GM08714 (cell line): ENCODE data around the gene FAF1.

Experiments
- H3K4me3 ChIP-seq: fragments of 200-500 bp; sonication (Bioruptor generic); 2 replicates; pipeline ENCODE4 v1.5.1; 2014; ENCODE audit warnings: mild to moderate bottlenecking, low read length, inconsistent platforms
- ZNF274 ChIP-seq: IDR thresholded peaks from 2 replicates; pipeline ENCODE4 v1.6.1; 2012; ENCODE audit warnings: mild to moderate bottlenecking, low read depth, low read length

FAF1 gene

GRCh38 chr1:50453266-50453665 lies 506.8 kb downstream of the FAF1 start:
- TF ChIP-seq ZNF274: no peak
- H3K4me3 ChIP-seq: no peak overlapping the region

GRCh38 chr1:50452700-50453099 lies 507.4 kb downstream of the FAF1 start:
- H3K4me3 ChIP-seq: no peak overlapping the region
- no peak for TF ChIP-seq ZNF274

GRCh38 chr1:50450861-50451653 lies 509.0 kb downstream of the FAF1 start:
- TF ChIP-seq ZNF274: no peak
- H3K4me3 ChIP-seq: no peak overlapping the region

GRCh38 chr1:50447961-50448360 lies 512.1 kb downstream of the FAF1 start:
- TF ChIP-seq ZNF274: no peak
- H3K4me3 ChIP-seq: no peak overlapping the region

GRCh38 chr1:50441183-50441582 lies 518.9 kb downstream of the FAF1 start:
- TF ChIP-seq ZNF274: no peak
- H3K4me3 ChIP-seq: no peak overlapping the region

GRCh38 chr1:50438945-50439344 lies 521.1 kb downstream of the FAF1 start:
- no peak overlapping the region for H3K4me3 ChIP-seq
- no peak for TF ChIP-seq ZNF274

- no peak for TF ChIP-seq ZNF274
These were observed 523.6 kb downstream of the FAF1 start for GRCh38 chr1:50436489-50436888.

GRCh38 chr1:50430010-50430405 lies 530.1 kb downstream of the FAF1 start:
- no peak overlapping the region for H3K4me3 ChIP-seq
- TF ChIP-seq ZNF274: no peak

More at GRCh38 chr1:50436489-50436888, 523.6 kb downstream of the FAF1 start:
- no peak overlapping the region for H3K4me3 ChIP-seq

GRCh38 chr1:50427818-50428779 lies 532.0 kb downstream of the FAF1 start:
- no peak for TF ChIP-seq ZNF274

GRCh38 chr1:50427086-50427817 lies 532.8 kb downstream of the FAF1 start:
- no peak for TF ChIP-seq ZNF274
- no peak overlapping the region for H3K4me3 ChIP-seq

More at GRCh38 chr1:50427818-50428779, 532.0 kb downstream of the FAF1 start:
- no peak overlapping the region for H3K4me3 ChIP-seq

- no peak for TF ChIP-seq ZNF274
- H3K4me3 ChIP-seq: no peak overlapping the region
These were observed 533.4 kb downstream of the FAF1 start for GRCh38 chr1:50426702-50427085.

- no peak overlapping the region for H3K4me3 ChIP-seq
- TF ChIP-seq ZNF274: no peak
These were observed 533.9 kb downstream of the FAF1 start for GRCh38 chr1:50426108-50426700.

GRCh38 chr1:50425376-50426107 lies 534.5 kb downstream of the FAF1 start:
- H3K4me3 ChIP-seq: no peak overlapping the region; the same call in 1 of the 2 replicates
- TF ChIP-seq ZNF274: no peak

- peak overlapping the region; percentile 60; the same call in 1 of the 2 replicates for H3K4me3 ChIP-seq
- TF ChIP-seq ZNF274: no peak
These were observed 535.1 kb downstream of the FAF1 start for GRCh38 chr1:50424884-50425375.
